ENCODE measurements around the gene CLCN7. TPM values are rescaled to one million over a fixed set of nuclear protein-coding genes. Genes with fewer than 3 reads are reported as not detected.

Gene CLCN7
- total RNA-seq, 1 experiment from 2014 or later, result 70.0 TPM

DNA sequence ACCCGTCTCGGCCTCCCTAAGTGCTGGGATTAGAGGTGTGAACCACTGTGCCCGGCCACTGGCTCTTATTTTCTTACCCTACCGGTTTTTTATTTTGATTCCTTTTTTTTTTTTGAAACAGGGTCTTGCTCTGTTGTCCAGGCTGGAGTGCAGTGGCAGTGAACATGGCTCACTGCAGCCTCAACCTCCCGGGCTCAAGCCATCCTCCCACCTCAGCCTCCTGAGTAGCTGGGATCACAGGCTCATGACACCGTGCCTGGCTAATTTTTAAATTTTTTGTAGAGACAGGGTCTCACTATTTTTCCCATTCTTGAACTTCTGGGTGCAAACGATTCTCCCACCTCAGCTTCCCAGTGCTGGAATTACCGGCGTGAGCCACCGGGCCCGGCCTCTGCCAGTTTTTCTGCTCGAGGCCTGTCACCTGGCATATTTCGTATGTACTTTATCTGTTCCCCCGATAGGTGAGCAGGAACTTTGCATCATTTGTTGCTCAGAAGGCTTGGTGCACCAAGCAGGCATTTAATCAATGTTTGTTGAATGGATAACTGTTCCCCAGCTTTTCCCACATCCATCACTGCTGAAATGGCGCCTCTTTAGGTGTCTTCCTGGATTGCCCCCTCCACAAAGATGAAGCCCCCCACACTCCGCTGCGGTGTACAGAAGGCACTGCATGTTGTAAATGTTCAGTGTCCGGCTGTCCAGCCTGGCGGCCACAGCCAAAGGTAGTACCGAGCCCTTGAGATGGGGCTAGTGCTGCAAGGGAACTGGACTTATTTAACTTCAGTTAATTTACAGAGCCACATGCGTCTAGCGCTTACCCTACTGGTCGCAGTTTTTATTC is 17.5 kb upstream of the CLCN7 start:
- H3T11ph ChIP-seq (ENCODE audit: low read length), result no peak overlapping the region
- H4K20me1 ChIP-seq (ENCODE audit: control insufficient read depth, insufficient read depth, insufficient read length), result no peaks in the 10 kb centered on the region
- H3K4me1 Mint-ChIP-seq, result peaks cover 4 to 12% of the 10 kb centered on the region in 2 experiments
- H3K9me3 ChIP-seq (ENCODE audit: control insufficient read depth, low read depth, low read length), result no peaks in the 10 kb centered on the region
- H3K27me3 ChIP-seq (ENCODE audit: insufficient read depth, low read length), result no peaks in the 10 kb centered on the region
- H3K79me2 ChIP-seq (ENCODE audit: insufficient read depth, low read length), result no peaks in the 10 kb centered on the region; the same call in 1 of the 2 replicates
- H2BK5ac ChIP-seq (ENCODE audit: insufficient read length, low read length), result no peak overlapping the region
- no peak overlapping the region for H4K8ac ChIP-seq (replicated peaks; ENCODE audit: insufficient read length, low read depth, low read length)
- H3K23me2 ChIP-seq (ENCODE audit: insufficient read length, low read depth, low read length, poor library complexity, severe bottlenecking), result peaks cover 3% of the 10 kb centered on the region
- H3K4ac ChIP-seq (ENCODE audit: low read depth, low read length), result no peak overlapping the region
- H2BK120ac ChIP-seq (ENCODE audit: low read depth, low read length, poor library complexity, severe bottlenecking), result no peak overlapping the region
- H3K18ac ChIP-seq (ENCODE audit: insufficient read length, low read depth, low read length), result peak overlapping the region; percentile 96
- H3K36me3 Mint-ChIP-seq (ENCODE audit: insufficient read depth in 1 of 3, low read depth in 3 of 3), result peaks cover 3 to 22% (median 21%) of the 10 kb centered on the region in 3 experiments; a peak in 5 of 7 replicates
- no peak for DNase-seq
- no peaks in the 10 kb centered on the region; the same call in 1 of the 2 replicates for H3K4me1 ChIP-seq (ENCODE audit: insufficient read depth, low read length)
- TF ChIP-seq CTCF (conservative IDR thresholded peaks at IDR 0.05), result no peak; the same call in 2 of the 3 replicates
- peak overlapping the region; percentile 4 for H4K5ac ChIP-seq (ENCODE audit: insufficient read length, low read depth, low read length)
- no peak overlapping the region for H2BK12ac ChIP-seq (ENCODE audit: insufficient read length, low read depth, low read length)
- H2BK15ac ChIP-seq (ENCODE audit: low read depth, low read length), result no peak overlapping the region
- H3K9ac ChIP-seq (ENCODE audit: extremely low read depth, insufficient read length, low read length), result peak overlapping the region; percentile 82
- no peak overlapping the region for H2BK20ac ChIP-seq (ENCODE audit: low read depth, low read length, poor library complexity, severe bottlenecking)
- peak overlapping the region in 2 of 3 experiments; percentile 97 to 99; a peak in 4 of 7 replicates for H3K27ac Mint-ChIP-seq
- no peak overlapping the region for H2AK5ac ChIP-seq (ENCODE audit: insufficient read length, low read length)
- no peak overlapping the region for H2AFZ ChIP-seq (ENCODE audit: low read length)
- H3K23ac ChIP-seq (ENCODE audit: insufficient read length, low read depth, low read length), result no peak overlapping the region
- no peak overlapping the region for H4K91ac ChIP-seq (ENCODE audit: insufficient read length, low read depth, low read length)
- peaks cover 3% of the 10 kb centered on the region for H3K27me3 Mint-ChIP-seq (ENCODE audit: low read depth)
- H3K14ac ChIP-seq (ENCODE audit: insufficient read depth, low read length), result peak overlapping the region; percentile 97; the same call in 1 of the 2 replicates
- no peak overlapping the region for H3K56ac ChIP-seq (ENCODE audit: insufficient read length, low read depth, low read length)
- peak overlapping the region; percentile 87 to 94 for H3K4me3 Mint-ChIP-seq
- H3K4me2 ChIP-seq (ENCODE audit: insufficient read depth, insufficient read length, low read length), result peak overlapping the region; percentile 86
- H3K9me3 Mint-ChIP-seq, result no peaks in the 10 kb centered on the region
- no peaks in the 10 kb centered on the region for H3K79me1 ChIP-seq (ENCODE audit: insufficient read depth, low read depth, low read length, poor library complexity, severe bottlenecking)
- H3K27ac ChIP-seq (ENCODE audit: insufficient read length, low read depth, low read length), result no peak overlapping the region
- no CpG with 5 or more reads among the region's 23 CpGs for WGBS (ENCODE audit: extremely low coverage, insufficient read length, low lambda C conversion rate)
